ENCODE results near the gene RPL28.
"Not testable (repeated sequence)": the region's sequence is repeated elsewhere in the genome, so short reads cannot be mapped to it uniquely, and the experiment has no call there.

The RPL28 gene

GRCh38 chr19:55406826-55407549, 21.3 kb downstream of the RPL28 start:
- peak overlapping the region; percentile 85 for H3K4me3 ChIP-seq (ENCODE audit: low read depth, low read length)
- DNase-seq (ENCODE audit: low read depth), result peak; percentile 53
- no peak for TF ChIP-seq CTCF (IDR thresholded peaks at IDR 0.05; ENCODE audit: insufficient read depth, low read depth, low read length, missing control alignments)

GRCh38 chr19:55407550-55407799, 21.7 kb downstream of the RPL28 start, which contains the start of gene UBE2S:
TSS of gene UBE2S (minus strand) at chr19:55407788. CDS start at chr19:55407589, 199 bp downstream.
- DNase-seq (ENCODE audit: low read depth), result not testable (repeated sequence)
- peak within 1 kb of the TSS; percentile 85 for H3K4me3 ChIP-seq (ENCODE audit: low read depth, low read length)

GRCh38 chr19:55407800-55408532, 22.2 kb downstream of the RPL28 start:
- TF ChIP-seq CTCF (IDR thresholded peaks at IDR 0.05; ENCODE audit: insufficient read depth, low read depth, low read length, missing control alignments), result no peak
- DNase-seq (ENCODE audit: low read depth), result peak; percentile 100
- H3K4me3 ChIP-seq (ENCODE audit: low read depth, low read length), result peak overlapping the region; percentile 85

GRCh38 chr19:55408533-55408872, 22.8 kb downstream of the RPL28 start:
- peak overlapping the region; percentile 64 for H3K4me3 ChIP-seq (ENCODE audit: low read depth, low read length)
- no peak for TF ChIP-seq CTCF (IDR thresholded peaks at IDR 0.05; ENCODE audit: insufficient read depth, low read depth, low read length, missing control alignments)
- no peak for DNase-seq (ENCODE audit: low read depth)

- H3K4me3 ChIP-seq (ENCODE audit: low read depth, low read length); DNase-seq (ENCODE audit: low read depth): not testable (repeated sequence)
Measured at GRCh38 chr19:55409179-55409578, 23.4 kb downstream of the RPL28 start.

GRCh38 chr19:55410168-55410567, 24.4 kb downstream of the RPL28 start:
- H3K4me3 ChIP-seq (ENCODE audit: low read depth, low read length), result no peak overlapping the region
- DNase-seq (ENCODE audit: low read depth), result no peak
- no peak for TF ChIP-seq CTCF (IDR thresholded peaks at IDR 0.05; ENCODE audit: insufficient read depth, low read depth, low read length, missing control alignments)

- peak; percentile 75 for DNase-seq (ENCODE audit: low read depth)
- peak; percentile 71 for TF ChIP-seq CTCF (IDR thresholded peaks at IDR 0.05; ENCODE audit: insufficient read depth, low read depth, low read length, missing control alignments)
- no peak overlapping the region for H3K4me3 ChIP-seq (ENCODE audit: low read depth, low read length)
Measured at GRCh38 chr19:55418185-55418584, 32.5 kb downstream of the RPL28 start.

- no peak for TF ChIP-seq CTCF (IDR thresholded peaks at IDR 0.05; ENCODE audit: insufficient read depth, low read depth, low read length, missing control alignments)
- H3K4me3 ChIP-seq (ENCODE audit: low read depth, low read length), result no peak overlapping the region
- DNase-seq (ENCODE audit: low read depth), result no peak
Measured at GRCh38 chr19:55419103-55419502, 33.4 kb downstream of the RPL28 start.
